Stimulated activated CD8-positive, alpha-beta memory T cell treated with anti-CD3 and anti-CD28 coated beads, Interleukin-4, amount 100 ng/mL, for 1 hour (primary cell): ENCODE data around the gene C7orf25.

Source experiments
- DNase-seq, 2 donors: peaks; one replicate each; pipeline ENCODE4 v3.0.0-alpha.2; 2020; ENCODE audit warnings: low read depth in 2 of 2, low spot score in 1 of 2

C7orf25 gene

DNA sequence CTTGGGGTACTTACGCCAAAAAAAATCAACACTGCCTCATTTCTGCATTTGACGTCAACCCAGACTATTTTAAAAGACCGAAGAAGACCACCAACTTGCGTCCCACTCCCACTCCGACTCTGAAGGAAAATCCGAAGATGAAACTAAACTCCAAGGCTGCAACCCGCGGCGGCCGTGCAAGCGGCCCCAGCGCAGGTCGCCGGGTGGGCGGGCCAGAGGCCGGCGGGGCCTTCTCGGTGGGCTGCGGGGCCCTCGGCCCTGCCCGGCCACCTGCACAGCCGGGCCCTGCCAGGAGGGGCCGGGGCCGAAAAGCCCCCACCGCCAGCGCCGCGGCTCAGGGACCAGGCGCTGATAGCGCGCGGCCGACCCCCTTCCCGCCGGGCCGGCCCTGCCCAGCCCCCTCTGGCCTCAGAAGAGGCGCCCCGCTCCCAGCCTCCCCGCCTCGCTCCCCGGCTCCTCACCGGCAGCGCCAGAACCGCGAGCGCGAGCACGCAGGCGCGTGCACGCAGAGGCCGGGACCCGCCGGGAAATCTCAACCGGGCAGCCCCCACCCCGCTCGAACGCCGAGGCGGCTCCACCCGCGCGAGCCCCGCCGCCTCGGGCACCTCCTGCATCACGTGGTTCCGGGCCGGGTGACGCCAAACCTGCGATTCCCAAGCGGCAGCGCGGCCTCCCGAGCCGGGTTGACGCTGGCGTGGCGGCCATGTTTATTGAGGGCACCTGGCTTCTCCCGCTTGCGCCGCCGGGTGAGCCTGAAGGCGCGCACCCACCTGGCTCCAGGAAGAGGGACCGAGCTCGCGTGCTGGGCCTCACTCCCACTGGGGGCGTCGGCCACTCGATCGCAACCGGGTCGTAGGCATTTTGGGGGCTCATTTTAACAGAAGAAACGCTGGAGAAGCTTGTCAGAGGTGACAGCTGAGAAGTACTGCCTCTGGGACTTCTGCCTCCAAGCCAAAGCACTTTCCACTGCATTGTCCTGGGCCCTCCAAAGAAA is at the start of gene C7orf25:
C7orf25 (minus strand) TSS at position 617 of the 994 bp plus-strand sequence. CDS start 1,170 bp downstream, outside the sequence.
- DNase-seq = peak; percentile 83 to 92

DNA sequence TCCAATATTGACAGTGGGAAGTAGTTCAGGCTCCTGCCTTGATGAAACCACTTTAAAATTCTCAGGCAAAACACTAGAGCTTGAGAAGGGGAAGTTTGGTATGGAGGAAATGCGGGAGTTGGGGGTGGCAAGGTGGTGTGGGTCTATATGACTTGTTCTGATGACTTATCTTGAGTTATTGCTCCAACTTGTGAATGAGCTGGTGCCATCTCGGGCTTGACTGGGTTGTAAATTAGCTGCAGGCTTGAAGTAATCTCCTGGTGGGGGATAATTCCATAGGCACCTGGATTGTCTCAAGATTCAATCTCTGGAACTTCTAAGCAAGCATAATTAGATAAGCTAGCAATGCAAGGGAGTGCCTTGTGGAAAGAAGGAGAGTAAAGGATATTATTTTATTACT is 49.3 kb upstream of the C7orf25 start:
- DNase-seq = no peak

DNA sequence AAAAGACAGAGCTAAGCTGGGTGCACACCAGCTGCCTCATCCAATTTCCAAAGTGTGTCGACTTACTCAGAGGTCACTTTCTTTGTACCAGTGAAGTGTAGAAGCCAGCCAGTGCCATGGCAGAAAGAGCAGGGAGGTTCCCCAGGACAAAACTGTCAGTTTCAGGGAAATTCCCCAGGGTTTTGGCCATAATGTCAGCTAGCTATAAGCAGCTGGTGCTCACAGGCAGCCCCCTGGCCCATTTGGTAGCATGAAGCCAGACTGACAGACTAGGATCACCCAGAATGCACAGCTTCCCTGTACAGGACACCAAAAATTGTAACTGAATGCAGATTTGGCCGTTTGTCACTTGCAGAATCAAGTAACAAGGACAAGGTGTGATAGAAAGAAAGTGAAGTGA is 48.9 kb upstream of the C7orf25 start:
- no peak for DNase-seq

DNA sequence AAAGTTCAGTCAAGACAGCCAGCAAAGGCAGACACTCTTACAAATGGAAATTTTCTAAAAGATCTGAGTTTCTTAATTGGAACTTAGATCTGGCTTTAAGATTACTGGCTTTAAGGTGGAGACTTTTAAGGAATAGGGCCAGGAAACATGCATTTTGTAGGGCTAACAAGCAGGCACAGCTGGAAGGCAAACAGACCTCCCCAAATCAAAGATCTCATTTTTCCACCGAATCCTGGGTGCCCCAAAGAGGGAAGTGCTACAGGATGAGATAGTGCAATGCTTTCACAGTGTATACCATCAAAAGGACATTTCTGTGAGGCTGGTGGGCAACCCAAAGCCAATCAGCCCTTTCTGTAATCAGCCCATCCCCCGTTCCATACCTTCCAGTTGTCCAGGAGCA is 47.7 kb upstream of the C7orf25 start:
- DNase-seq = no peak

DNA sequence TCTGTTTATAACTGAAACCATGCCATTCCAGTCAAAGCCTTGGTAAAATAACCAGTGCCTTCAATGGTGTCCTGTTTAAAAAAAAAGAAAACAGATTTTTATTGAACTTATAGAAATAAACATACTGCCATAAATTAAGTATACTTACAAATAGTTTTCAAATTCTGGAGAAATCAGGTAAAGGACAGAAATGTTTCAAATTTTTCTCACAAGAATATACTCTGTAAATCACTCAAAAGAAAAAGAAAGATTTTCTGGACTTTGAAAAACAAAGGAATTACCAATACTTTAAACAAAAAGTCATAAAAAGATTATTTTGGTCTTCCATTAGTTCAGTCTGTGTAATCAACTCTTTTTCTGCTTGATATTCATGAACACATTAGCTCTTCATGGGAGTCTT is 44.2 kb upstream of the C7orf25 start:
- no peak for DNase-seq

DNA sequence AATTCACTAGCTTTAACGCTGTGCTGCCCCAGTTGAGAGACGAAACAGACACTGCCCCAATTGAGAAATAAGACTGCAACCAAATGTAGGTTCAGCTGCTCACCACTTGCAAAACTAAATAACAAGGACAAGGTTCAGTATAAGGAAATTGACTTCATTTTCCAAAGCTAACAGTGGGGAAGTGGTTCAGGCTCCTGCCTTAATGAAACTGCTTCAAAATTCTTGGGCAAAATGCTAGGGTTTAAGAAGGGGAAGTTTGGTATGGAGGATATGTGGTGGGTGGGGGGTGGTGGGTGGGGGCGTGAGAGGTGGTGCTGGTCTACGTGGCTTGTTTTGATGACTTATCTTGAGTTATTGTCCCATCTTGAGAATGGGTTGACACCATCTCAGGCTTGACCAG is 42.1 kb upstream of the C7orf25 start:
- no peak for DNase-seq

DNA sequence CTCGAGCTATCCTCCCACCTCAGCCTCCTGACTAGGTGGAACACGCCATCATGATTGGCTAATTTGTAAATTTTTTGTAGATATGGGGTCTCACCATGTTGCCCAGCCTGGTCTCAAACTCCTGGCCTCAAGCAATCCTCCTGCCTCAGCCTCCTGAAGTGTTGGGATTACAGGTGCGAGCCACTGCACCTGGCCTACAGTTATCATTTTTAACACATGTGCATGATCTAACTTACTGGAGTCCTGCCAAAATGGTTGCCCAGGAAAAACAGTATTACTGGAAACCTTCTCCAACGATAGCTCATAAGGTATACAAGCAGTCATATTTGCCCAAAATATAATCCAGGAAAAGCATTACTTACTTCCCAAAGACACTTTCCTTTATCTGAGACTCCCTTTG is 40.5 kb upstream of the C7orf25 start:
- no peak for DNase-seq

DNA sequence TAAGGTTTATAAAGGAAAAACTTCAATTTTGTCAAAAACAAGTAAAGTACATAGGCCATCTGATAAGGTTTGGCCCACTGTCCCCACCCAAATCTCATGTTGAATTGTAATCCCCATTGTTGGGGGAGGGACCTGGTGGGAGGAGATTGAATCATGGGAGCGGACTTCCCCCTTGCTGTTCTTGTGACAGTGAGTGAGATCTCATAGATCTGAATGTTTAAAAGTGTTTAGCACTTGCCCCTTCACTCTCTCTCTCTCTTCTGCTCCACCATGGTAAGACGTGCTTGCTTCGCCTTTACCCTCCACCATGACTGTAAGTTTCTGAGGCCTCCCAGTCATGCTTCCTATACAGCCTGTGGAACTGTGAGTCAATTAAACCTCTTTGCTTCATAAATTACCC is 38.5 kb upstream of the C7orf25 start:
- DNase-seq = no peak

DNA sequence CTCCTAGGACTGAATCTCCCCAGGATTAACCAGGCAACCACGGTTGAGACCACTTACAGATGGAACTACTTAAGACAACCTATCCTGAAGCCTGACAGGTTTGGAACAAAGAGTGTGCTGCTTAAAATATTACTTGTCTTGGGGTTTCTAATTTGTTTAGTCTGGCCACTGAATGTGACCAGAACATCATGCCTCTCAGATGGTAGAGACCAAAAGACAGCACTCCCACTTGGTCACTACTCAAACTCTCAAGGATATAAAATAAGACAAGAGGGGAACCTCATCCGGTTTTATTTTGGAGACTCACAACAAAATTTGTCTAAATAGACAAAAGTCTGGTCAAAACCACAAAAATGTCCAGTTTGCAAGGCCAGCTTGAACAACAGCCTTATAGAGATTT is 35.7 kb upstream of the C7orf25 start:
- no peak for DNase-seq

DNA sequence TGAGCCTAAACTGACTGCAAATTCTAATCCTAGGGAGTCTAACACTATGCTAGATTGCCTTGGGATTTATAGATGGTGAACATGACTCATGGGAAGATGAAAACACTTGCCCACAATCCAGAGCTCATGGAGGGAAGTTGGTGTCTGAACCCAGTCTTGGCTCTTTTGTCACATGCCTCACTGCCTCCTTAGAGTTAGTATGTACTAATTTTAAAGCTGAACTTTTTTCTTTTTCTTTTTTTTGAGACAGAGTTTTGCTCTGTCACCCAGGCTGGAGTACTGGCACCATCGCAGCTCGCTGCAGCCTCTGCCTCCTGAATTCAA is 34.7 kb upstream of the C7orf25 start:
- no peak for DNase-seq

DNA sequence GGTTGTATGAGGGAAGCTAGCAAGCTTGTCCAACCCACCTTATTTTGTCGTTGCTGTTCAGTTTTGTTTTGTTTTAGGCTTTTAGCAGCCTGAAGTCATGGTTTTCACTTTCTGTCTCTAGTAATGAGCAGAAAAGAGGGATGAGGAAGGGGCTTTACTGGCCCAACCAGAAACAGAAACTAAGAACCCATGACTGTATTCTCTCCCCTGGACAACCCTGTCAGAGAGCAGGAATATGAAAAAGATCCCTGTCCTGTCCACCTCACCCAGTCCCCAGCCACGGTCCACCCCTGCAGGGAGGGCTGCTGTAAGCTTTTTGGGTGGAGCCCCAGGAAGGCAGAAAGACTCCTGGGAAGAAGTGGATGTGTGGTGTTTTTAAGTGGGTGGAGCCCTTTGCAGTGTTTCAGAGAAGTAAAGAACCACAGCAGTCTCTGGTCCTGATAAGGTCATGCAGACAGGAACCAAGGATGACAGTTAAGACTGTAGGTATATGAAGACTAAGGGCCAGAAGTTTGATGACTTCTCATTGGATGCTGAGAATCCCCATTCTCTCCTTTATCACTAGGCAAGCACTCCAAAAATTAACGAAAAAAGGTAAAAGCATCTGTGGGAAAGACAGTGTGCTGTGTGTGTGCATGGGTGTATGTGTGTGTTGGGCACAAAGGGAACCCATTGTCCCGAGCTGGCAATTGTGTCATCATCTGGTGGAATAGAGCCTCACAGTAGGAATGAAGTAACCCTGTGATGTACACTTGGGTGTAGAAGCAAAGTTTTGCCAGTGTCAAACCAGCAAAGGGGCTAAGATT is 34.2 kb upstream of the C7orf25 start:
- DNase-seq = no peak

DNA sequence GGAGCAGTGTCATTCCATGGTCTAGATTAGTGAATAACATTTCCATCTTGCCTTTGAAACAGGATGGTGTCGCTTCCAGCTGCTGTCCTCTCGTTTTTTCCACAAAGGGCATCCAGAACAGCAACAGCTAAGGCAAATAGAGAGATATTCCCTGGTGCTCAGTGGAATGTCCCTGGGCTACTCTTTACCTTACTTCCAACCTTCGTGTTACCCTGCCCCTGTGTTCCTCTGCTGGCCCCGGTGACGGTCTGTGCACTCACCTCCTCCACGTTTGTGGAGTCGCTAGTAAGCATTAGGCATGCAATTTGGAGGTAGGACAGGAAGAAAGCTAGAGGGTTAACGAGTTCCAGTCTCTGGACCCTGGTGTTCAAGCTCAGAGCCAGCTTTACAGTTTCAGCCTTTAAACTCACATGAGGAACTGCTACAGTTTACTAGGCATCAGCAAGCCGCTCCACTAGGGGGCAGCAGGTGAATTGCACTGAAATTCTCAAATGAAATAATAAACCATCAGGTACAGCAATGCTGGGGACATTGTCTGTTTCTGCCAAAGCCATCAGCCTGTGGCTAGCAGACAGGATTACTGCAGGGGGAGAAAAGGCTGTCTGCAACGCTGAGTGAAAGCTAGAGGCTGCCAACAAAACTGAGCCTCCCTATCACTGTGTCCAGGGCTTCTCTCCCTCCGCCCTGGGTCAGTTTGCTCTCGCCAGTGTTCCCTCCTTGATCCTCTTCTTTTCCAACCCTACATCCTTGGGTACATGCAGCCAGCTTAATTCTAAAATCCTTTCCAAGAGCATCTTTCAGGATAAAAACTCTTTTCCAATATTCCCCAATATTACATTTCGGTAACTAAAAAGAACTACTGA is 29.3 kb upstream of the C7orf25 start:
- peak; percentile 54 to 58 for DNase-seq

DNA sequence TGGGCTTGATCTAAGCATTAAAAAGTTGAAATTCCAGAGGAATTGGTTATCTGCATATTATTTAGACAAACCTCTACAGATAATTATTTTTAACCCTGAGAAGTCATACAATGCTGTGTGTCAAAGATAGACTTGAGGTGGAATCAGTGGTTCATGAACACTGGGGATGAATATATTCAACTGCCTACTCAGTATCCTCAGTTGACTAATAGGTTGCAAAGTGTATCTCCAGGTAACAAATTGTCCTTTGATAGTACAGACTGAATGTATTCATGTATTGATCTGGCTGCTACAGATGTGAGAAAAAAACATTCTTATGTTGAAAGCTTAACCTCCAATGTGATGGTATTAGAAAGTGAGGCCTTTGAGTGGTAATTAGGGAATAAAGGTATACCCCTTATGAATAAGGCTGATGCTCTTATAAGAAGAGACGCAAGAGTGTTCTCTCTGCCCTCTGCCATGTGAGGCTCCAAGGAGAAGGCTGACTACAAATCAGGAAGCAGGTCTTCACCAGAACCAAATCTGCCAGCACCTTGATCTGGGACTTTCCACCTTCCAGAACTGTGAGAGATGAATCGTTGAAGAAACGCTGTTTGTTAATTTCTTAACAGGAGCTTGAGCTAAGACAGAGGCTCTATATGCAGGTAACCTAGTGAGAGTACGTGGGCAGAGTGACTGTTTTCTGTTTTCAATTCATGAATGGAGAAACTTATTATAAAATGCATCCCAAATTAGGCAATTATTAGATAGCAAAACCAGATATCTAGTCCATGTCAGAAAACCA is 27.8 kb upstream of the C7orf25 start:
- DNase-seq = no peak

DNA sequence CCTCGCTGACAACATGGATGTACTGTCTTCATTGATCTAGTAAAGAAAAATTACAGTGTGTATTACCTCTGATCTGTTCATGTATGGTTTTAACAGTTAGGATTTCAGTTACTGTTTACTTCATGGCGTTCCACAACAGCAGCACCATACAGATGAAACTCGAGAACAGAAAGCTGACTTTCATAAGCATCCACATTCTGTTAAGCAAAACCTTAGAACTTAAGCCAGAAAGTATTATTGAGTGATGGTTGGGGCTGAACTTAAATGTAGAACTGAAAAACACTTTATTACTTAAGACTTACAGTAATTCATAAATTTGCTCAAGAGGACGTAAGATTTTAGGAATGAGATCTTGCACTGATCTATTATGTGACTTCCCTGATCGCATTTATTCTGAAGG is 24.0 kb upstream of the C7orf25 start:
- no peak for DNase-seq

DNA sequence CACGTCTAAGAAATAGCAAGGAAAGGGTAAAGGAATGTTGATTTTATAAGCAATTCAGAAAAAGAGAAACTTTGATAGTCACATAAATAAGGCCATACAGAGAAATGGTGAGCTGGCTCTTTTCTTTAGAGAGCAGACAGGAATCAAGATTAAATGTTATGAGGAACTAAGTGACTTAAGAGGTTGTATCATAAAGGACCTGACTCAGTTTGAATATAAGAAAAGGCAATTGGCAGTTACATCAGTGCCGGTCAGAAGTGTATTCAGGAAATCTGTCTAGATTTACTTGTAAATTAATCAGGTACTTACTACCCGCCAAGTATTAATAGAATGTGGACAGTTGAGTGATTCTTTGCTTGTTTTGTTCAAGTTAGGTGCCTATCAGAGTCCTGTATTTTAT is 22.4 kb upstream of the C7orf25 start:
- no peak for DNase-seq

DNA sequence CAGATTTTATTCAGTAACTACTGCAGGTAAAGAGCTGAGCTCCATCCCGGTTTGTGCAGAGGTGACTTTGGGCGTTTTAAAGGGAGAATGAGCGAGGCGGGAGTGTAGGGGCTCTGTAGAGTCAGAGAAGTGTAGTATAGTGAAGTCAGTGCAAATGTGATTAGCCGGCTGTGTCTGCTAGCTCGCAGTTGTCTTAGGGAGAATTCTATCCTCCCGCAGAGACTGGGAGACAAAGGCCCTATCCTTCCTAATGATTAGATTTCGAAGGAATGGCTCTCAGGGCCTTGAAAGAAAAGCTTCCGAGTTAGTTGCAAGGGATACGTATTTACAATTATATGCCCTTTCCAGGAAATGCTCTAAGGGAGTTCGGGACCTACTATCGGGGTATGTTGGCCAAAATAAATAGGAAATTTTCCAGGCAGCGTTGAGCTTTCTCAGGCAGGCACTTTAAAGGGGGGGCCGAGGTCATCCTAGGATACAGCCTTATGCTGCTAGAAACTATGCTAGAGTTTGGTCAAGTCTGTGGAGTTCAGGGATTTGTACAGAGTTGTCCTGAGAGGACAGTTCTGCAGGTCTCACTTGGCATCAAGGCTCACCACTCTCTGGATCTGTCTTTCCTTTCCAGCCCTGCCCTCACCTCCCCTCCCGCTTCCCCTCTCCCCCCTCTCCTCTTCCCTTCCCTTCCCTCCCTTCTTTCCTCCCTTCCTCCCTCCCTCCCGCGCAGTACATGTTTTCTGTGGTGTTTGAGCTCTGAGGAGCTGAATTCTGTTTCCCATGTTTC is 21.1 kb upstream of the C7orf25 start:
- DNase-seq = no peak

DNA sequence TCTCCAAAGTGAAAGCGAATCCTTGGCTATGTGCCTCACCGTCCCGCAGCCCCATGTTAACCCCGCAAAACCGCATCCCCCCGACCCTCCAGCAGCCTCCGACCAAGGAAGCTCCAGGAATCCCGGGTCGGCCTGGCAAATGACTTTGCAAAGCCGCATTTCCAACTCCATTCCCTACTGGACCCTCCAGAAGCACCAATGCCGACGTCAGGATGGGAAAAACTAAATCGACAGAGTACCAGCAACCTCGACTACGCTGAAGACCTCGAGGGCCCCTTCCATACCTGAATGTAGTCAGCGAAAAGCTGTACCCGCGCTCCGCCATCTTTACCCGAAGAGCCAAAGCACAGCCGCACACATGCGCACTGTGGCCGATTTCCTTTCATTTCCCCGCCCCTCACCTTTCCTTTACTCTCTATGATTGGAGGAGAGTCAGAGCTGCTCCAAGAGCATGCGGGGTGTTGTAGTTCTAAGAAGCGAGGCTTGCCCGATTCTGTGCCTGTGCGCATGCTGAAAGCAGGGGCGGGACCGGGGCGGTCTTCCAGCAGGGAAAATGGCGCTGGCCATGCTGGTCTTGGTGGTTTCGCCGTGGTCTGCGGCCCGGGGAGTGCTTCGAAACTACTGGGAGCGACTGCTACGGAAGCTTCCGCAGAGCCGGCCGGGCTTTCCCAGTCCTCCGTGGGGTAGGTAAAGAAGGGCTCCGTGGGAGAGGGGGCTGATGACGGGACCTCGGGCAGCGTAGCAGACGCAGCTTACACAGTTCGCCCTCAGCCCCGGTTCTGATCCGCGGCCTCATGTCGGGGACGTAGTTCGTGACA is 20.2 kb upstream of the C7orf25 start, which contains the start of the genes MRPL32 and PSMA2:
MRPL32 (plus strand) TSS at position 543 of the 818 bp plus-strand sequence; CDS start at position 554, 11 bp downstream.
PSMA2 (minus strand) TSS at position 341 of the 818 bp plus-strand sequence; CDS start at position 325, 16 bp downstream.
- DNase-seq = peak; percentile 74 to 88

DNA sequence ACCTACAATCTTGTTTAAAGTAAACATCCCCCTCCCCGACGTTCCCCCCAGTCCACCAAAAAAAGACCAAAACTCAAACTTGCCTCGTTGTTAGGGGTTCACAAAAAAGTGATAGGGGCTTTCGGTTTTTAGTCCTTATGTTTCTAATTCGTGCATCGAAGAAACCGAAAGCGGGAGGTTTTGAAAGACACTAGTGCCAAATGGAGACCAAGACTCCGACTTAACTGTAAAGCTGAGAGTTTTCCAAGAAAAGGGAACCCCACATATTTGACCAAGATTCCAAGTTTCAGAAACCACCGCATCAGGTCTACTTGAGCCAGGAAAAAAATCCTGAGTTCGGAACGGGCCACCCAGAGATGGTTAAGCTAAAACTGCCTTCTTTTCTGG is 19.6 kb upstream of the C7orf25 start:
- DNase-seq = no peak

DNA sequence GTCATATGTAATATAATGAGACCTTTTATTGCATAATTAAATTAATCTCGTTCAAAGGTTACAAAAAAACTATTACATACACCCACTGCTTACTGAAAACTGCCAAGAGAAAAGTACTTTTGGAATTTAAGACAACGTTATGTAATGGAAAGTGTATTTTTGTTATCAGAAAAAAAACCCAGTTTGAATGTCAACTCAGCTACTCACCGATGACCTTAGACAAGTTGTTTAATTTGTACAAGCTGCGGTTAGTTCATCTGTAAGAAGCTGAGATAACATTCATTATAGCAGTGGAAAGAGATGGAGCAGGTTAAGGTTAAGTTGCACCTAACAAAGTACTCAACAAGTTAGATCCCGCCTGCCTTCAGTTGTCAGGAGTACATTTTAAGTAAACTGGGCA is 19.0 kb upstream of the C7orf25 start:
- no peak for DNase-seq
